ENCODE measurements around the gene CHRNB4.
"Not testable (repeated sequence)": the region's sequence is repeated elsewhere in the genome, so short reads cannot be mapped to it uniquely, and the experiment has no call there.

The CHRNB4 gene

GRCh38 chr15:78614021-78614420, 27.0 kb downstream of the CHRNB4 start:
- DNase-seq = no peak

DNA sequence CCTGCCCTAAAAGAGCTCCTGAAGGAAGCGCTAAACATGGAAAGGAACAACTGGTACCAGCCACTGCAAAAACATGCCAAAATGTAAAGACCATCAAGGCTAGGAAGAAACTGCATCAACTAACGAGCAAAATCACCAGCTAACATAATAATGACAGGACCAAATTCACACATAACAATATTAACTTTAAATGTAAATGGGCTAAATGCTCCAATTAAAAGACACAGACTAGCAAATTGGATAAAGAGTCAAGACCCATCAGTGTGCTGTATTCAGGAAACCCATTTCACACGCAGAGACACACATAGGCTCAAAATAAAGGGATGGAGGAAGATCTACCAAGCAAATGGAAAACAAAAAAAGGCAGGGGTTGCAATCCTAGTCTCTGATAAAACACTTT, 31.5 kb downstream of the CHRNB4 start:
- not testable (repeated sequence) for DNase-seq

DNA sequence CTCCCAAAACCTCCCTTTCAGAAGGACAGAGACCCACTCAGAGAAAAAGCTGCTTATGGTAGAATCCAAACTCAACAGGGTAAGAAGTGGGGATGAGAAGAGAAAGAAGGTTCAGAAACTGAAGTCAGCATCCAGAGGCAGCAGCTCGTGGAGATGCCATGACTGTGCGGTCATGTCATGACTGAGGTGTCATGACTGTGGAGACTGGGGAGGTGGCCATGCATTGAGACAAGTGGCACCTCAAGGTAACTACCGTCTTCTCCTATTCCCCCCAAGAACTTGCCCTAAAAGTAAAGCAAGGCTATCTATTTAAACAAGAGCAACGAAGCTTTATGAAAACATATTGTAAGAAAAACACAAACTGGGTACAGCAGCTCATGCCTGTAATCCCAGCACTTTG, 35.3 kb downstream of the CHRNB4 start:
- DNase-seq = no peak

- no peak for DNase-seq
Measured at GRCh38 chr15:78605201-78605600, 35.8 kb downstream of the CHRNB4 start.

GRCh38 chr15:78604420-78604819, 36.6 kb downstream of the CHRNB4 start:
- DNase-seq = no peak

- DNase-seq = no peak
Measured at GRCh38 chr15:78603467-78603866, 37.5 kb downstream of the CHRNB4 start.

DNA sequence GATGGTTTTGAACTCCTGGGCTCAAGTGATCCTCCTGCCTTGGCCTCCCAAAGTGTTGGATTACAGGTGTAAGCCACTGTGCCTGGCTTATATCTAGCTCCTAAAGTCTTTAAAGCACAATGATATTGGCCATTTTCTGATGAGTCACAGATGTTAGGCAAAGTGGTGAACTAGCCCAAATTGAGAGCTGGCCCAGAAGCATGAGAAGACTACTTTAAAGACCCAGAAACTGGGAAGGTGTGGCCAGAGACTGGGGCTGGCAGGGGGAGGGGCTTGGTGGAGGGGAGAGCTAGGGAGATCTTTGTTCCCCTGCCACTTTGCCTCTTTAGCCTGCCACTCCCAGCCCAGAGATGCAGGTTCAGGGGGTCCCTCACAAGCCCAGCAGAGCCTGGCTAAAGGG, 41.8 kb downstream of the CHRNB4 start:
- no peak for DNase-seq

- no peak for DNase-seq
Measured at GRCh38 chr15:78598348-78598747, 42.7 kb downstream of the CHRNB4 start.

DNA sequence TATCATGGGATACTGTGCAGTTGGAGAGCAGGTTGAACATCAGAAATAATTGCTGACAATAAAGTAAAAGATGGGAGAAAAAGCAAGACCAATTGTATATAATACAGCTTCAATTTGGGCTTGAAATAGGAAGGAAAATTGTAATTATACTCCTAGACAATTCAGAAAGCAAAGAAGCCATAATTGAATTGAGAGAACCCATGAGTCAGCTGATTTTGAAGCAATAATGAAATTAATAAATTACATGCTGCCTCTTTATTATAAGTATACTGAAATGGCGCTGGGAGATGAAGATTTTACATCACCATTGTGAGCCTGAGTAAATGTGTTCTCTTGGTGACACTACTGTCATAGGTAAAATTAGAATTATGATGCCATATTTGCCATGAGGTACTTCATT, 43.4 kb downstream of the CHRNB4 start:
- no peak for DNase-seq

DNA sequence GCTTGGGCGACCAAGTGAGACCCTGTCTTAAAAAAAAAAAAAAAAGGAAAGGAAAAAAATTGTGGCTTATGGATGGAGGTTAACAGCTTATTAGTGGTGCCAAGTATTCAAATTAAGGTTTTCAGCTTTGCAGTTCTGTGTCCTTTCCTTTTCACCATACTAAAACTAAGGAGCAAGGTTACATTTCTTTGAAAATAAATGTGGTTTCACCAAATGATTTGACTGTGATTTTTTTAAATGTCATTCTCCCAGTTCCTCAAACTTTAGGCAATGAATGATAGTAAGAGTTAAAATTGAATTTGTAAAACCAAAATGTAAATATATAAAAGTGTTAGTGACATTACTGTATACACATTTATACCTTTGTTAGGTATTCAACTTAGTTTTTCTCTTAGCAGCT, 66.1 kb downstream of the CHRNB4 start:
- no peak for DNase-seq
